Measurements from ENCODE around the gene MAMDC2. TPM values are rescaled to one million over a fixed set of nuclear protein-coding genes. Genes with fewer than 3 reads are reported as not detected.

MAMDC2 gene
- total RNA-seq, 1 experiment from 2014 or later = not detected

DNA sequence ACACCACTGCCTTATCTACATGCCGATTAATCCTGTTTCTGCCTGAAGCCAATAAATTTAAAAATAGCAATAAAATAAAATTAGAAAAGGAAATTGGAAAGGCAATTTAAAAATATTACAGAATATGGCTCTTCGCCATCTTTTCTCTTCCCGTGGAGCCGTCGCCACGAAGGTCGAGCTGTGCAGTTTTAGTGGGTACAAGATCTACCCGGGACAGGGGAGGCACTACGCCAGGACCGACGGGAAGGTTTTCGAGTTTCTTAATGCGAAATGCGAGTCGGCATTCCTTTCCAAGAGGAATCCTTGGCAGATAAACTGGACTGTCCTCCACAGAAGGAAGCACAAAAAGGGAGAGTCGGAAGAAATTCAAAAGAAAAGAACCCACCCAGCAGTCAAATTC is 173.4 kb downstream of the MAMDC2 start:
- no TSS peak for BruUV-seq (replicated peaks)
- no peaks in the 10 kb centered on the region for H3K4me1 Mint-ChIP-seq (ENCODE audit: insufficient read depth, unreplicated experiment)
- peaks cover 12% of the 10 kb centered on the region for H3K9me3 Mint-ChIP-seq (ENCODE audit: unreplicated experiment)
- no peak overlapping the region for H3K27ac Mint-ChIP-seq (ENCODE audit: low read depth, unreplicated experiment)
- intact Hi-C loops (cut with micrococcal nuclease) = no loop called here
- peaks cover 7% of the 10 kb centered on the region for H3K36me3 Mint-ChIP-seq (ENCODE audit: insufficient read depth, unreplicated experiment)
- no peak overlapping the region for H3K4me3 Mint-ChIP-seq (ENCODE audit: unreplicated experiment)
- TF ChIP-seq, protein P1, sequence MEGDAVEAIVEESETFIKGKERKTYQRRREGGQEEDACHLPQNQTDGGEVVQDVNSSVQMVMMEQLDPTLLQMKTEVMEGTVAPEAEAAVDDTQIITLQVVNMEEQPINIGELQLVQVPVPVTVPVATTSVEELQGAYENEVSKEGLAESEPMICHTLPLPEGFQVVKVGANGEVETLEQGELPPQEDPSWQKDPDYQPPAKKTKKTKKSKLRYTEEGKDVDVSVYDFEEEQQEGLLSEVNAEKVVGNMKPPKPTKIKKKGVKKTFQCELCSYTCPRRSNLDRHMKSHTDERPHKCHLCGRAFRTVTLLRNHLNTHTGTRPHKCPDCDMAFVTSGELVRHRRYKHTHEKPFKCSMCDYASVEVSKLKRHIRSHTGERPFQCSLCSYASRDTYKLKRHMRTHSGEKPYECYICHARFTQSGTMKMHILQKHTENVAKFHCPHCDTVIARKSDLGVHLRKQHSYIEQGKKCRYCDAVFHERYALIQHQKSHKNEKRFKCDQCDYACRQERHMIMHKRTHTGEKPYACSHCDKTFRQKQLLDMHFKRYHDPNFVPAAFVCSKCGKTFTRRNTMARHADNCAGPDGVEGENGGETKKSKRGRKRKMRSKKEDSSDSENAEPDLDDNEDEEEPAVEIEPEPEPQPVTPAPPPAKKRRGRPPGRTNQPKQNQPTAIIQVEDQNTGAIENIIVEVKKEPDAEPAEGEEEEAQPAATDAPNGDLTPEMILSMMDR (IDR thresholded peaks at IDR 0.05; ENCODE audit: unreplicated experiment) = no peak
- H3K27me3 Mint-ChIP-seq (ENCODE audit: insufficient read depth, unreplicated experiment) = no peaks in the 10 kb centered on the region
- ChIA-PET CTCF (no interaction called here), POLR2A (interaction anchor here (0.7 kb wide), 1 partner anchor 16 kb away, joined by 3 read pairs; no protein-coding TSS in a partner anchor)
- no peak for DNase-seq (ENCODE audit: unreplicated experiment)

DNA sequence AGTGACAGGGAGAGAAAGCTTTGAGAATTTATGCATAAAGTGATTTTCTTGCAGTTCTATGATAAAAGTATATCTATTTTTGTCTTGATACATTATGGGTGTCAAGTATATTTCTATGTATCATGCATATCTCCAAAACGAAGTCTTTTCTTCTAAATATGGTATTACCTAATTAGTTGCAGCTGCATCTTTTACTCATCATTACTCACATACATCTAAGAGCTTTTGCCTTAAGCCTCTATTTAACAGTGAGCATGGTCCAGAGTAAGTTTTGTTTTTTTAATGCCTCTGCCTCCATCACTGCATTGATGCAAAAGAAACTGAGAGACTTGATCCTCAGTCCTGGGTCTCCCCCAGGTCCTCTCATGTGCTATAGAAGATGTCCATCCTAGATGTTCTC is 175.1 kb downstream of the MAMDC2 start:
- intact Hi-C loops (cut with micrococcal nuclease) = no loop called here
- TF ChIP-seq, protein P1 (IDR thresholded peaks at IDR 0.05; ENCODE audit: unreplicated experiment) = no peak
- H3K4me3 Mint-ChIP-seq (ENCODE audit: unreplicated experiment) = no peak overlapping the region
- POLR2A ChIA-PET = no interaction called here
- no peak overlapping the region for H3K27ac Mint-ChIP-seq (ENCODE audit: low read depth, unreplicated experiment)
- CTCF ChIA-PET = interaction anchor here (0.6 to 0.9 kb wide), 4 partner anchors 12 to 45 kb away, joined by 3 read pairs; no protein-coding TSS in a partner anchor
- H3K36me3 Mint-ChIP-seq (ENCODE audit: insufficient read depth, unreplicated experiment) = peaks cover 7% of the 10 kb centered on the region
- H3K27me3 Mint-ChIP-seq (ENCODE audit: insufficient read depth, unreplicated experiment) = no peaks in the 10 kb centered on the region
- peaks cover 11% of the 10 kb centered on the region for H3K9me3 Mint-ChIP-seq (ENCODE audit: unreplicated experiment)
- BruUV-seq (replicated peaks) = no TSS peak
- no peak for DNase-seq (ENCODE audit: unreplicated experiment)
- no peaks in the 10 kb centered on the region for H3K4me1 Mint-ChIP-seq (ENCODE audit: insufficient read depth, unreplicated experiment)

DNA sequence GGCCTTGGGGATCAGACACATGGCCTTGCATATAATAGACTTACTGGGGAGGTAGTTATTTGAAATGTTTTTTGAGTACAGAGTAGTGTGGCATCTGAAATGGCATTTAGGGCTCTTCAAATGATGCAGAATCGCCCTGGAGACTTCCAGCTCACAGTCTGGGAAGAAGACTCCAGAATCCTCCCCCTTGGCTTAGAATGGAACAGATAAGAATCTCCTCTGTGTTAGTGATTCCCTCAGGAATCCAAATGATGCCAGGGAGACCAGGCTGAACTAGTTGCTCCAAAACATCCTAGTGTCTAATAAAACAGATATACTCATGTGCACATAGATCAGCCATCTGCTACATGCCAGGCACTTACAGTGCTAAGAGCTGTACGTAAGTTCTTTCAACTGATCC is 176.6 kb downstream of the MAMDC2 start:
- no peak for DNase-seq (ENCODE audit: unreplicated experiment)
- ChIA-PET POLR2A (no interaction called here), CTCF (interaction anchor here (1.0 kb wide), 1 partner anchor 15 kb away, joined by 5 read pairs; no protein-coding TSS in a partner anchor)
- H3K27me3 Mint-ChIP-seq (ENCODE audit: insufficient read depth, unreplicated experiment) = no peaks in the 10 kb centered on the region
- no peak overlapping the region for H3K4me3 Mint-ChIP-seq (ENCODE audit: unreplicated experiment)
- no peaks in the 10 kb centered on the region for H3K4me1 Mint-ChIP-seq (ENCODE audit: insufficient read depth, unreplicated experiment)
- H3K36me3 Mint-ChIP-seq (ENCODE audit: insufficient read depth, unreplicated experiment) = peaks cover 3% of the 10 kb centered on the region
- no peaks in the 10 kb centered on the region for H3K9me3 Mint-ChIP-seq (ENCODE audit: unreplicated experiment)
- no TSS peak for BruUV-seq (replicated peaks)
- TF ChIP-seq, protein P1 (IDR thresholded peaks at IDR 0.05; ENCODE audit: unreplicated experiment) = no peak
- H3K27ac Mint-ChIP-seq (ENCODE audit: low read depth, unreplicated experiment) = no peak overlapping the region
- intact Hi-C loops (cut with micrococcal nuclease) = no loop called here

DNA sequence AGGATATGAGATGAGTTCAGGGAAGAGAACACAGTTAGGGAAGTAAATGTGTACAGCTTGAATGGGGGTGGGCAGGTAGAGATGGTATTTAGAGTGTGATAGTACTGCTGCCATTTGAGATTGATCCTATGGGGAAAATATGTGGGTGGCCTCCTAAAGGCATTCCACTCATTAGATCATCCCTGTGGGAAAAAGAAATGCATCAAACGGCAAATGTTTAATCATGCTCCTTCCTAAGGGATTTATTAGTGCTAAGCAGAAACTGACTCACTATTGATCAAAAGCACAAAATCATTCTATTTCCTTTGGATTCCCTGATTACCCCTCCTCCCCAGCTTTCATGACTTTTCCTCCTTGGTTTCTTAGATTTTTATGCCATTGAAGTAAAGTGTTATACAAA is 178.7 kb downstream of the MAMDC2 start:
- H3K9me3 Mint-ChIP-seq (ENCODE audit: unreplicated experiment) = no peaks in the 10 kb centered on the region
- no peaks in the 10 kb centered on the region for H3K36me3 Mint-ChIP-seq (ENCODE audit: insufficient read depth, unreplicated experiment)
- POLR2A ChIA-PET = no interaction called here
- no TSS peak for BruUV-seq (replicated peaks)
- intact Hi-C loops (cut with micrococcal nuclease) = no loop called here
- H3K4me3 Mint-ChIP-seq (ENCODE audit: unreplicated experiment) = no peak overlapping the region
- no peaks in the 10 kb centered on the region for H3K4me1 Mint-ChIP-seq (ENCODE audit: insufficient read depth, unreplicated experiment)
- TF ChIP-seq, protein P1 (IDR thresholded peaks at IDR 0.05; ENCODE audit: unreplicated experiment) = no peak
- CTCF ChIA-PET = interaction anchor here (1.2 kb wide), 1 partner anchor 72 kb away, joined by 3 read pairs; no protein-coding TSS in a partner anchor
- no peak overlapping the region for H3K27ac Mint-ChIP-seq (ENCODE audit: low read depth, unreplicated experiment)
- no peak for DNase-seq (ENCODE audit: unreplicated experiment)
- H3K27me3 Mint-ChIP-seq (ENCODE audit: insufficient read depth, unreplicated experiment) = no peaks in the 10 kb centered on the region

Data from MCF 10A (cell line).